T-cell (primary cell): ENCODE results near the gene BAIAP2L2. TPM values are rescaled to one million over a fixed set of nuclear protein-coding genes. Genes with fewer than 3 reads are reported as not detected.

Source experiments
- ATAC-seq, 4 experiments: fragments of 200-7000 bp in 3 of 4; fragments of 150-1000 bp in 1 of 4; cut with Tn5 transposase; replicated peaks in 1 of 4; 1 replicate in 3 of 4; 2 replicates in 1 of 4; pipeline ENCODE4 v1.10.0; 2021; ENCODE audit warnings: moderate library complexity in 3 of 4, mild to moderate bottlenecking in 2 of 4, moderate number of reproducible peaks in 1 of 4
- CTCF ChIA-PET, 2 donors: fragments of 300-600 bp; sonication (Branson Sonifier 250); formaldehyde crosslinking; loops; one replicate each; lab custom pipeline; 2022; ENCODE audit warnings: antibody characterized with exemption in 2 of 2; lab: Charles Lee
- POLR2A ChIA-PET, 2 donors: fragments of 300-600 bp; sonication (Branson Sonifier 250); formaldehyde crosslinking; loops; one replicate each; lab custom pipeline; 2022; ENCODE audit warnings: antibody characterized with exemption in 2 of 2; lab: Charles Lee
- DNase-seq, 35 experiments: peaks; one replicate each; pipeline versions ENCODE4 v3.0.0 to v3.0.0-alpha.2; 2013 to 2023
- H3K27ac ChIP-seq: one replicate; pipeline ENCODE4 v1.5.1; 2013; ENCODE audit warnings: low read length
- H3K27me3 ChIP-seq, 2 experiments: replicated peaks in 1 of 2; 1 replicate in 1 of 2; 2 replicates in 1 of 2; pipeline versions ENCODE4 v1.6.1 to v1.7.0; 2013; ENCODE audit warnings: low read length in 1 of 2, mixed read lengths in 1 of 2; ENCODE audit not compliant: control insufficient read depth in 2 of 2, insufficient read depth in 2 of 2; ENCODE audit errors: extremely low read depth in 1 of 2
- H3K36me3 ChIP-seq, 2 donors: 1 replicate in 1 of 2; 2 replicates in 1 of 2; pipeline versions ENCODE4 v1.6.1 to v1.7.0; 2013; ENCODE audit warnings: low read length in 1 of 2; ENCODE audit not compliant: control insufficient read depth in 2 of 2, insufficient read depth in 1 of 2; ENCODE audit errors: extremely low read depth in 1 of 2
- H3K4me1 ChIP-seq, 2 experiments: 1 replicate in 1 of 2; 2 replicates in 1 of 2; pipeline versions ENCODE4 v1.6.1 to v1.7.0; 2013; ENCODE audit warnings: low read length in 2 of 2, mixed read lengths in 1 of 2; ENCODE audit not compliant: insufficient read depth in 2 of 2, control insufficient read depth in 1 of 2; ENCODE audit errors: extremely low read depth in 1 of 2
- H3K4me3 ChIP-seq, 2 donors: 1 replicate in 1 of 2; 2 replicates in 1 of 2; pipeline versions ENCODE4 v1.5.1 to v1.7.0; 2013; ENCODE audit warnings: mild to moderate bottlenecking in 2 of 2, low read length in 1 of 2, moderate library complexity in 1 of 2; ENCODE audit not compliant: control insufficient read depth in 1 of 2; ENCODE audit errors: extremely low read depth in 1 of 2
- H3K9me3 ChIP-seq: 2 replicates; pipeline ENCODE4 v1.7.0; 2013
- H3K27ac Mint-ChIP-seq, 2 donors: one replicate each; pipeline ENCODE4 v1.8.0; 2020 to 2021; ENCODE audit warnings: mild to moderate bottlenecking in 2 of 2, mixed read lengths in 2 of 2
- H3K27me3 Mint-ChIP-seq, 2 donors: one replicate each; pipeline ENCODE4 v1.8.0; 2021 to 2022; ENCODE audit warnings: mixed read lengths in 2 of 2
- H3K36me3 Mint-ChIP-seq: one replicate; pipeline ENCODE4 v1.8.0; 2021; ENCODE audit warnings: mixed read lengths
- H3K4me1 Mint-ChIP-seq, 3 donors: one replicate each; pipeline ENCODE4 v1.8.0; 2020 to 2022; ENCODE audit warnings: mixed read lengths in 3 of 3, mild to moderate bottlenecking in 1 of 3
- H3K4me3 Mint-ChIP-seq, 3 donors: one replicate each; pipeline ENCODE4 v1.8.0; 2020 to 2022; ENCODE audit warnings: mild to moderate bottlenecking in 3 of 3, mixed read lengths in 3 of 3, moderate library complexity in 3 of 3
- H3K9me3 Mint-ChIP-seq, 3 donors: one replicate each; pipeline ENCODE4 v1.8.0; 2020 to 2022; ENCODE audit warnings: mixed read lengths in 3 of 3
- WGBS: methylation state at CpG from one replicate; pipeline ENCODE4 v1.1.5; 2013; ENCODE audit warnings: missing lambda C conversion rate; ENCODE audit not compliant: insufficient coverage; 5-methylcytosine and 5-hydroxymethylcytosine counted together
- total RNA-seq, 35 experiments: library from RNA in 6 of 35; stranded (reverse) in 6 of 35; fragments of 120-200 nt in 1 of 35; gene quantifications; one replicate each; pipeline versions ENCODE4 v1.2.1 to v1.2.4 and lab custom pipeline; 2013 to 2026

BAIAP2L2 gene
- total RNA-seq, 5 donors from 2014 or later (not counting 1 experiment from before 2014, with no cell fraction given): 1.3 to 4.4 (median 3.2) TPM

- Mint-ChIP-seq H3K4me1 (peaks cover 3 to 6% (median 5%) of the 10 kb centered on the region in 3 donors), H3K36me3 (peaks cover 13% of the 10 kb centered on the region), H3K9me3 (no peaks in the 10 kb centered on the region), H3K27ac (no peak overlapping the region), H3K4me3 (no peak overlapping the region), H3K27me3 (no peaks in the 10 kb centered on the region)
- Histone ChIP-seq H3K4me1 (peaks cover 0 to 8% of the 10 kb centered on the region in 2 experiments), H3K27ac (no peak overlapping the region), H3K27me3 (no peaks in the 10 kb centered on the region), H3K36me3 (peaks cover 3 to 17% of the 10 kb centered on the region in 2 donors), H3K4me3 (no peak overlapping the region), H3K9me3 (no peaks in the 10 kb centered on the region)
- no peak for DNase-seq
- no peak for ATAC-seq
- 93% methylated on average over 27 of the region's 30 CpGs for WGBS
- POLR2A ChIA-PET: interaction anchor here in 1 of 2 donors (0.6 kb wide), 1 partner anchor 118 kb away, joined by 3 read pairs; no protein-coding TSS in a partner anchor
- CTCF ChIA-PET: no interaction called here
These were observed 674 bp upstream of the BAIAP2L2 start for GRCh38 chr22:38110863-38111852.

GRCh38 chr22:38109371-38110001 lies 998 bp downstream of the BAIAP2L2 start:
- no peak overlapping the region for H3K4me3 ChIP-seq
- ChIA-PET POLR2A (no interaction called here), CTCF (no interaction called here)
- no peaks in the 10 kb centered on the region for H3K9me3 Mint-ChIP-seq
- H3K27ac ChIP-seq: no peak overlapping the region
- WGBS: 93% methylated on average over 17 of the region's 22 CpGs
- no peaks in the 10 kb centered on the region for H3K27me3 Mint-ChIP-seq
- peak overlapping the region; percentile 64 to 71 for H3K27ac Mint-ChIP-seq
- H3K4me1 Mint-ChIP-seq: peaks cover 9 to 10% (median 10%) of the 10 kb centered on the region in 3 donors
- peaks cover 3 to 10% of the 10 kb centered on the region in 2 donors for H3K36me3 ChIP-seq
- H3K36me3 Mint-ChIP-seq: peaks cover 8% of the 10 kb centered on the region
- no peak overlapping the region for H3K4me3 Mint-ChIP-seq
- peak; percentile 24 to 36 (median 26) for ATAC-seq
- no peaks in the 10 kb centered on the region for H3K9me3 ChIP-seq
- peaks cover 0 to 10% of the 10 kb centered on the region in 2 experiments for H3K4me1 ChIP-seq
- no peaks in the 10 kb centered on the region for H3K27me3 ChIP-seq
- DNase-seq: peak in 4 of 35 experiments; percentile 6 to 32 (median 24)

GRCh38 chr22:38108561-38109319 lies 1.7 kb downstream of the BAIAP2L2 start:
- Mint-ChIP-seq H3K4me1 (peaks cover 10 to 12% (median 11%) of the 10 kb centered on the region in 3 donors), H3K4me3 (peak overlapping the region in 1 of 3 donors; percentile 19), H3K27me3 (no peaks in the 10 kb centered on the region), H3K9me3 (no peaks in the 10 kb centered on the region), H3K36me3 (peaks cover 5% of the 10 kb centered on the region), H3K27ac (no peak overlapping the region)
- Histone ChIP-seq H3K27me3 (no peaks in the 10 kb centered on the region), H3K27ac (no peak overlapping the region), H3K36me3 (peaks cover 3 to 10% of the 10 kb centered on the region in 2 donors), H3K4me3 (no peak overlapping the region), H3K4me1 (peaks cover 0 to 10% of the 10 kb centered on the region in 2 experiments), H3K9me3 (no peaks in the 10 kb centered on the region)
- WGBS: 94% methylated on average over 13 of the region's 15 CpGs
- ChIA-PET CTCF (no interaction called here), POLR2A (no interaction called here)
- ATAC-seq: peak; percentile 22 to 67 (median 29)
- DNase-seq: peak in 6 of 35 experiments; percentile 12 to 22 (median 13)

- peaks cover 5% of the 10 kb centered on the region for H3K36me3 Mint-ChIP-seq
- no peak overlapping the region for H3K27ac Mint-ChIP-seq
- peaks cover 10 to 14% (median 11%) of the 10 kb centered on the region in 3 donors for H3K4me1 Mint-ChIP-seq
- no peak overlapping the region for H3K27ac ChIP-seq
- H3K4me3 ChIP-seq: no peak overlapping the region
- DNase-seq: no peak
- no peaks in the 10 kb centered on the region for H3K9me3 ChIP-seq
- H3K9me3 Mint-ChIP-seq: no peaks in the 10 kb centered on the region
- ATAC-seq: no peak
- WGBS: 97% methylated on average over 9 of the region's 17 CpGs
- H3K4me1 ChIP-seq: peaks cover 0 to 10% of the 10 kb centered on the region in 2 experiments
- H3K36me3 ChIP-seq: peaks cover 3 to 5% of the 10 kb centered on the region in 2 donors
- no peaks in the 10 kb centered on the region for H3K27me3 ChIP-seq
- H3K27me3 Mint-ChIP-seq: no peaks in the 10 kb centered on the region
- POLR2A ChIA-PET: no interaction called here
- CTCF ChIA-PET: no interaction called here
- no peak overlapping the region for H3K4me3 Mint-ChIP-seq
These were observed 2.6 kb downstream of the BAIAP2L2 start for GRCh38 chr22:38107692-38108515.

GRCh38 chr22:38106814-38107578 lies 3.5 kb downstream of the BAIAP2L2 start:
- Mint-ChIP-seq H3K27me3 (no peaks in the 10 kb centered on the region), H3K4me3 (no peak overlapping the region), H3K36me3 (peaks cover 5% of the 10 kb centered on the region), H3K9me3 (no peaks in the 10 kb centered on the region), H3K4me1 (peaks cover 10 to 14% (median 11%) of the 10 kb centered on the region in 3 donors), H3K27ac (no peak overlapping the region)
- H3K4me1 ChIP-seq: peaks cover 0 to 10% of the 10 kb centered on the region in 2 experiments
- ChIA-PET POLR2A (no interaction called here), CTCF (interaction anchor here in 1 of 2 donors (0.6 kb wide), 1 partner anchor 161 kb away, joined by 3 read pairs; no protein-coding TSS in a partner anchor)
- no peak overlapping the region for H3K4me3 ChIP-seq
- H3K36me3 ChIP-seq: peaks cover 1 to 3% of the 10 kb centered on the region in 2 donors
- H3K27ac ChIP-seq: no peak overlapping the region
- DNase-seq (no peak), ATAC-seq (no peak)
- H3K27me3 ChIP-seq: no peaks in the 10 kb centered on the region
- WGBS: 85% methylated on average over 13 of the region's 17 CpGs
- no peaks in the 10 kb centered on the region for H3K9me3 ChIP-seq
